HG02938 (cell line): Measurements from ENCODE around the gene RAD1.

ENCODE experiments used
- ATAC-seq: cut with Tn5 transposase; IDR thresholded peaks from one replicate; pipeline ENCODE4 v1.9.1; 2021; ENCODE audit warnings: mild to moderate bottlenecking, moderate library complexity; ENCODE audit not compliant: unreplicated experiment

RAD1 gene

DNA sequence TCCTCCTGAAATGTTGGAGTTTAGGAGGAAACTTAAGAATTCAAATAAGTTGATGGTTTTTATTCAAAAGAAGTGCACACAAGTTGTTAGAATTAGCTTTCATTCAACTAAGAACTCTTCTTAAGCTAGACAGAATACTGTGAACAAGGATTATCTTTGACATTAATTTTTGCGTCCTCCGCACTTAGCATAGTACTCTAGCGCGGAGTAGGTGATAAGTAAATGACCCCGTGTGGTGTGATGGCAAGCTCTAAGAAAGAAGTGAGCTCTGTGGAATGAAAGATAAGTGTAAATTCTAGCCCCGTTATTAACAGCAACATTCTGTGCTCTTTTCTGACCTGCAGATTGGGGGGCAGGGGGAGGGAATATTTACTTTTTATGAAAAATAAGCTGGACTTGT is 1.2 kb upstream of the RAD1 start:
- no peak for ATAC-seq

DNA sequence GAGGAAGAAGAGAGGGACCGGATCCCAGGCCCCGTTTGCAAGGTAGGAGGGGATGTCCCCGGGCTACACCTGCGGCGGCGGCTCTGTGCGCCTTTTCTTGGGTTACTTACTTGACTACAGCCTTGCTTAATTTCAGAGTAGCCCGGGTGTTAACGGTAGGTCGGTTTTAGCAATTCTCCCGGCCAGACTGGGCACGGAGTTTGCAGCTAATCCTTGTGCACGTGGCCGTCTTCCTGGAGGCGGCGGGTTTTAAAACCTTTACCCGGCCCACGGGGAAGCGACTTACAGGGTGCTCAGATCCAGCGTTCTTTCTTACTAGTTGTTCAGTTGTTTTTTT is 520 bp upstream of the RAD1 start:
- peak; percentile 15 for ATAC-seq

DNA sequence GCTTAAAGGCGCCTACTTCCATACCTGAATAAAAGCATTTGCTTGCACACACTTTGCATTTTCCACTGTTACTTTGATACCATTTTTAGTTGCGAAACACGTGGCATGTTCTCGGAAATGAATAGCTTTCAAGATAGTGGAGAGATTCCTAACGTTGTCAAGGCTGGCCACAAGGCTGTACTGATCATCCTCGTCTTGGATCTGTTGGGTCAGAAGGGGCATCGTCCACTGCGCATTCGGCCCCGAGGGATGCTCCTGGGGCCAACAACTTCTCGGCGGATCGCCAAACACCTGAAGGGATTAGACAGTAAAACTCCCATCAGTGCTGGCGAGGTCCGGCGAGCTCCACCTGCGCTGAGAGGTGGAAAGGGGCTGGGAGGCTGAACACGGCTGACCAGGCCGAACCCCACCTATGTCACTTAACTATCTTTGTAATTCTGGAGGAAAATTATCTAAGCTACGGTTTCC is 599 bp downstream of the RAD1 start:
- ATAC-seq: peak; percentile 17

DNA sequence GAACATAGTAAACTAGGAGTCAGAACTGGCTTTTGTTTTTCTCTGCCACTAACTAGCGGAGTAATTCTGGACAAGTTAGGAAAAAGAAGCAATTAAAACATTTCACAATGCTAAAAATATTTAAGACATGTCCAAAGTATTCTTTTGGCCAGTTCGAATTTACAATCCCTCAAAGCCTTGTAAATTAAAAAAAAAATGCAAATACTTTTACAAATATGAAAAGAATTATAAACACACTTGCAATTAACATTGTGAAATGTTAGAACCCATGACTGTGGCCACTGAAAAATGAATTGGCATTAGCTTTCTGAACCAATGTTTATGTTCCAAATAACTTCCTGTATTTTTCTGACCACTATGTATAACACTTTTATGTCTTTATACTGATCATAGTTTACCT is 2.2 kb downstream of the RAD1 start:
- ATAC-seq: no peak

DNA sequence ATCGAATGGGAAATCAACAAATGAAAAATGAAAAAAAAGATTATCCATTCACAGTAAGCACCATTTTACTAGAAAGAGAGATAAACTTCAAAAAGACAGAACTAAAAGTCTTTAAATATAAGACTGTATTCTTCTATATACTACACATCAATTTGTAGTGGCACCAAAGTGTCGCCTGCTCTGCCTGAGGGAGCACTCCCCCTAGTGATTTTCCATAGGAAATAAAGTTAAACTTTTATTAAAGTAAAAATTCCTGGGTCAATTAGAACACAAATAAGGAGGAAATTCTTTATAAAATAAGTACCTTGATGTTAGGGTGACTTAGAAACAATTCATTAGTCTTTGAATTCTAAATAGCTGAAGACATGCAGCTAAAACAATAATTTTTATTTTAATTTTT is 9.7 kb downstream of the RAD1 start:
- ATAC-seq: no peak

DNA sequence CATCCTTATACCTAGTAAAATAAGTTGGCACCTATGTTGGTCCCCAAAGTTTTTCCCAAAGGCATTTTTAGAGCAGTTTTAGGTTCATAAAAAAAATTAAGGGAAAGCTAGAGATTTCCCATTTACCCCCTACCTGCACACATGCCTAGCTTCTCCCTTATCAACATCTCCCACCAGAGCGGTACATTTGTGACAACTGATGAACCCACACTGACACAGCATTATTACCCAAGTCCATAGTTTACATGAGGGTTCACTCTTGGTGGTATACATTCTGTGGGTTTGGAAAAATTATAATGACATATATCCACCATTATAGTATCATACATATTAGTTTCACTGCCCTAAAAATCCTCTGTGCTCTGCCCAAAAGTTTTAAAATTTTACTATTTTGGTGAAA is 12.0 kb downstream of the RAD1 start:
- no peak for ATAC-seq

DNA sequence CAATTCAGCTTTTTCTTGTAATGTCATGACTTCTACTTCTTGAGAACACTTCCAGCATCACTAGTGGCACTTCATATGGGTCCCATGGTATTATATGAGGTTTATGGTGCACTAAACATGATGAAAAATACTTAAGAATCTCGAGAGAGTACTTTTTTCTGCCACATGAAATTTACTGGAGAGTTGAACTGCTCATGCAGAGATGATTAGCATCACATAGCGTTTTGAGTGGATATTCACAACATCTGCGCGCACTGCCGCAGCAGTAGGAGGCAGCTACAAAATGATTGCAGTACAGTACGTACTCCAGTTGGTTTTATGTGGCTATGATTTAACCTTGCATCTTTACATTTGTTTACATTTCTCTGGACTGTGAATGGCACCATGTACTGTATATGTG is 14.7 kb downstream of the RAD1 start:
- ATAC-seq: no peak

DNA sequence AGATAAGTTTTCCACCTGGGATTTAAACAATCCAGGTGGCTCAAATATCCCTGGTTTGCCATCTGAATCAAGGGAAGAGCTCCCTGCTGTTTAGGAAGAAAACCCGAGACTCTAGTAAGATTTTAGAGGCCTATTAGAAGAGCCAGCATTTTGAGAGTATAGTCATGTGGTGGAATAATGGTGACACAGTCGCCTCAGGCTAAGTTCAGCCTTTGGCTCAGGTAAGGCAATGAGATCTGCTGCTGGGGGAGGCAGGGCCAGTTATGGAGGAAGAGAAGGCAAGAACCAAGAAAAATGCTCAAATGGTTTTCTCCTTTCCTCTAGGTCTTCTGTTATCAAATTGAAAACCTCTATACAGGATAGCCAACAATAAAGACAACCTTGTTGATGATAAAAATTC is 16.2 kb downstream of the RAD1 start:
- no peak for ATAC-seq

DNA sequence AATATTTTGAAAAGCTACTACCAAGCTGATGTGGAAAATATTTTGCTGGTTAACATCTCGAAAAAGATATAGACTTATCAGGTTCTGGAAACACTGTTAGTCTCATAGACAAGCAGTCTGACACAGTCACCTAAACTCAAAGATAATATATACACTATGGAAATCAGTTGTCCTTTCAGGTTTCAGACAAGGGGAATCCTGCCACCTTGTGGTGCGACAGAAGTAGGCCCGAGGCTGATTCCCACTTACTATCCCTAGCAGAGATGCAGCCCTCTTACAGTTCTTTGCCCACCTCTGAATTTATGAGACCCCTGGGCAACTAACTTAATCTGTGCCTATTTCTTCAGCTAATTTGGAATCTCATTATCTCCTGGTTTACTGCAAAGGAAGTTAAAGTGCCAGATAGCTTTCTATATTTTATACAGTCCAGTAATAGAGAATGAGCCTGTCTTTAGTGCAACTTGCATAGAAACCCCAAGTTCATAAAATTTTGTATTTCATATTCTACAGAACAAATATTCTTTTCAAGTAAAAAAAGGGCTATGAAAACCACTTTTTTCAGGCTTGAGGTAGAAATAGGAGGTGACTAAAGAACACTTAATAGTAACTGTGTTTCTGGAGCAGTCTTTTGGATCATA is 16.9 kb downstream of the RAD1 start:
- peak; percentile 87 for ATAC-seq

DNA sequence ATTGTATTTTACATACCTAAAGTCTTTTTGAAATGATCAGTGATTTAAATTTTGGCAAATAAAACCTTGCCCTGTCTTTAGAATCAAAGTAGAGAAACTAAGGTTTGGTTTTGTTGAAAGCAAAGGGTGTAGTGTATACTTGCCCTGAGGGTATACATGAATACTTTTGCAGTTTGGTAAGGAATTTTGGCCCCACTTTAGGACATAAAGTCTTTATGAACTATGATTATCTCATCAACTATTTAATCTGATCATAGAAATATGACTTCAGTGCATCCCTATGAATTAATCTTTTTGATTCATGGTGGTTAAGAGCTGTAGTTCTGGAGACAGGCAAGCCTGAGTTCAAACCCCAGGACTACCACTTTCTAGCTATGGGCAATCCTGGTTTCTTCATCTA is 17.7 kb downstream of the RAD1 start:
- ATAC-seq: no peak

DNA sequence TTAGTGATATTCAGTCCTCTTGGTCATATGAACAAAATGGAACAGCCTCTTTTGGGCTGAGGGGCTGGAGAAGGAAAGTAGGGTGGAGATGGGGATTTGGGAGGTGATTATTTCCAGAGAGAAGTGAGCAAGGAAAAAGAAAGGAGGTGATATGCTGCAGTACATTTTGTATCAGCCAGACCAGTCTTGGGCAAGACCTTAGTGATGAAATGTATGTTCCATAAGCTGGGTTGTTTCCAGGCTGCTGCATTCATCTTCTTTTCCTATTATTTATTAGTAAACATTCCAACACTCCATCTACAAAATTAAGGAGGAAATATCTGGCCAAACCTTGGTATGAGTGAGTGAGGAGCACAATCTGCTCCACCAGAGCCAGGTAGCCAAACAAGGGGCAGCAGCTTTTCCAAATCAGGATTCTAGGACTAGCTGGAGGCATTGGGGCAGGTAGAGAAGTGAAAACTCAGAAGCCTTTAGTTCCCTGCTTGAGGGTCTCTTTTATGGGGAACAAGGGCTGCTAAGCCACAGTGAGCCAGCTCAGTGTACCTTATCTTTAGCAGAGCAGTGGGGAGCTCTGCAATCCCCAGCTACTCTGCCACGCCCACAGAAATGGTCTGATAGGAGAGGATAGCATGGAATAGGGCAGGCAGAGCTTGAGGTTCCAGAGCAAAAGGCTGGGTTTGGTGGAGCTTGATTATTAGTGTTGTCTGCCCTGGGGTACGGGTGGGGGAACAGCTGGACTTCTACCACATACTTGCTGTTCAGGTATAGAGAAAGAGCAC is 19.5 kb downstream of the RAD1 start:
- no peak for ATAC-seq

DNA sequence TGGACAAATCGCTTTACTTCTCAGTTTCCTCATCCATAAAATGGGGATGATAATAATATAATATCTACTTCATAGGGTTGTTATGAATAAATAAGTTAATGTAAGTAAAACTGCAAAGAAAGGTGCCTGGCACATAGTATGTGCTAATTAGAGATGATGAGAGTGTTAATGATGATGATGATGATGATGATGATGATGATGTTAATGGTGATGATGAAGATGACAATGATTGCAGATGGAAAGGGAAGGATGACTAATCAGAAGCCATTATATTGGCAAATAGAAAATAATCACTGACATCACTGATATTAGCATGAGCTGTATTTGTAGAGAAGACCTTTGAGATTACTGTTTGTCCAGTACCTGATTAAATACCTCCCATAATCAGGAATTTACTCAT is 20.6 kb downstream of the RAD1 start:
- no peak for ATAC-seq

DNA sequence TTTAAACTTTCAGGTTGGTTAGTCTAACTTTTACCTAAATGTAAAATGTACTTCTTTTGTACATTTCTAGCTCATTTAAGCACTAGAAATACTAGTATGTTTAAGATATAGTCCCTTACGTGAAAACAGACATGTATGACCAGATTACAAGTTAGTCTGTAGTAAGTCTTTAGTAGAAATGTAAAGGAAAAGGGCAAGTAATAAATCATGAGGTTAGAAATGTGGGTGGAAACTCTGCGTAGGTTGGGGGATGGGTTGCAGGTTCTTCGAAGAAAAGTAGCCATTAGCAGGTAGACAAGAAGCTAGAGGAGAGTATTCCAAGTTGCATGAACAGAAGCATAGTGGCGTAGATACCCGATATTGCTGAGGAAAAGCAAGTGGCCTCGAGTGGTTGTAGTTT is 22.9 kb downstream of the RAD1 start:
- ATAC-seq: no peak

DNA sequence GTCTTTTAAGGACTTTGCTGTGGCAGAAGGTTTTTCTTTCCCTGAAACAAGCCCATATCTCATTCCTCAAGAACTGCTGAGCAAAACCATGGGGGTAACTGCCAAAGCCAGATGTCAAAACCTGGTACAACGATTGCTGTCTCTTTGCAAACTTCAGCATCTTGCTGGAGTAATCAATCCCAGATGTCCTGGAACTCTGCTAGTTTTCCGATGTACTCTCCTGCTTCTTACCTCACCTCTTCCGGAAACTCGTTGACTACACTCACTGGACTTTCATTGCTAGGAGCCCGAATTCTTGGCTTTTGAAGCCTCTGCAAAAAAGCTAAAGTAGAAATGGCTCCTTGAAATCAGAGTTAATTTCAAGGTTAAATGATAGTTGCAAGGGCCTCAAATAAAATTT is 23.3 kb downstream of the RAD1 start:
- ATAC-seq: no peak

DNA sequence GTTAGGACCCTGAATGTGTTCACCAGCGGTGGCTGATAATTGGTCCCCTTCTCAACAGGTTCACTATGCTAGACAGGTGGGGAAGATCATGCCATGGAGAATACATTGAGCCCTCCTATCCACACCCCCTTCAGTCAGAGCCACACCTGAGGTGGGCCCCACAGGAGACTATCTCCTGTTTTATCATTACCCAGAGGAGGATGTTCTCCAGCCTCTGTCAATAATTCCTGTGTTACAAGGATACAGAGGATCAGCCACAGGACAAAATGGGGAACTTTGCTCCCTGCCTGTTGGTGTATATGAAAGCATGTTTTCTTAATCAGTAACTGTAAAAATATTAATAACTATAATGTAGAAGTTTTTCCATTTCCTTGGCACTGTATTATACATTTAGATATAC is 25.9 kb downstream of the RAD1 start:
- no peak for ATAC-seq

DNA sequence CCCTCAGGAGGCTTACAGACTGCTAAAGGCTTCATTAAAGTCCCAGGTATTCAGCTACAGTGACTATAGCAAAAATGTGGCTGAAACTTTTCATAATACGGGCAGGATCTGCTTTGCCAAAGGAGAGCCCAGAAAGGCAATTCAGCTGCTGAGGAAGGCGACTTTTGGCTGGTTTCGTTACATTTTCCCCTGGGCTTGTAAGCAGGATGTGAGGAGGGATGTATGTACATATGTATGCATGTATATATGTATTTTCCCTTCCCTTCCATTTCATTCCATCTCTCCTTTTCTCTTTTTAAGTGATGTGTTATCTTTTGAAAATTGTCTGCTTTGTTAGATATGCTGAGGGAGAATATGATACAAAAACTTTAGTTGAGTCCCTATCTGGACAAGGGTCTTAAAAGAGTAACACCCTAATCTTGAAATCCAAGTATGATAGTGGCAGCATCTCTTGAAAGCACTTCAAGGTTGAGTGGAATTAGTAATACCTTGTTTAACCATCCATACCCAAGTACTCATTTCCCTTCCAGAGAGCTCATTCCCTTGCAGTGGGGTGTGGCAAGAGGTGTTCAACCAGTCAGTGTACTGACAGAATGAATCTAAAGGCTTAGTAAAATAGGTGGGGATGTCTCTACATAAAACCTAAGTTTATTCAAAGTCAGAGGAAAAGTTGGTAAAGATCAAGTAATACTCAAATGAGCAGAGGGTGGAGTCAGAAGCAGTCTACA is 28.7 kb downstream of the RAD1 start:
- ATAC-seq: no peak

DNA sequence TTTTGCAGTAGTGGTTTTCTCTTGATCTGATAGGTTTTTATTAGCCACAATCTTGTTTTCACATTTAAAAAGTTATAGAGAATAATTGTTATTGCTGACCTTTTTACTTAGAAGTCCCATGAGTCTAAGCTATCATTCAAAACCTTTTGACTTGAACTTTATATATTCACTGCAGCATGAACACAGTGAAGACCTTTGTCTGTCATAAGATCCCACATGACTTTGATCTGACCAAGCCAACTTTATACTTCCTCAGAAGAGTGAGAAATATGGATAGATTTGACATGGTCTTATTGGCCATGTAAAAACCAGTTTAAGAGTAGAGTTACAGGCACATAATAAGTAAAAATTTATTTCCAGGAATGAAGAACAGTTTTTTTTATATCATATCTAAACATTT is 34.1 kb downstream of the RAD1 start:
- no peak for ATAC-seq

DNA sequence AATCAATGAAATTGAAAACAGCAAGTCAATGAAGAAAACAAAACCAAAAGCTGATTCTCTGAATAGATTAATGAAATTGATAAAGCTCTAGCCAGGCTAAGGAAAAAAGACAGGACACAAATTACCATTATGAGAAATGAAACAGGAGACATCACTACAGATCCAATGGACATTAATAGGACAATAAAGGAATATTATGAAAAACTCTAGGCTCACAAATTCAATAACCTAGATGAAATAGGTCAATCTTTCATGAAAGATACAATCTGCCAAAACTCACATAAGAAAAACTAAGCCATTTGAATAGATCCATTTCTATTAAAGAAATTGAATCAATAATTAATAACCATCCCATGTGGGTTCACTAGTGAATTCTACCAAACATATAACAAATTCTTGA is 39.0 kb downstream of the RAD1 start:
- ATAC-seq: no peak

DNA sequence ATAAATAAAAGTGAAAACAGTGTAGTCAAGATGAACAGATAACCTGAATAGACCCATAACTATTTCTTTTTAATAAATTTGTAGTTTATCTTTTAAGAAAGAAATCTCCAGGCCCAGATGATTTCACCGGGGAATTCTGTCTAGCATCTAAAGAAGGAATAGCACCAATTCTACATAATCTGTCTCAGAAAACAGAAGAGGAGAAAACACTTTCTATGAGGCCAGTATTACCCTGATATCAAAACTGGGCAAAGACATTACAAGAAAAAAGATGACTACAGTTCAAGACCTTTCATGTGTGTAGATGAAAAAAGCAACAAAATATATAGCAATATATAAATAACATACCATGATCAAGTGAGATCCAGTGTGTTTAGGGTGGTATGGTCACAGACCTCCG is 44.9 kb downstream of the RAD1 start:
- ATAC-seq: no peak

DNA sequence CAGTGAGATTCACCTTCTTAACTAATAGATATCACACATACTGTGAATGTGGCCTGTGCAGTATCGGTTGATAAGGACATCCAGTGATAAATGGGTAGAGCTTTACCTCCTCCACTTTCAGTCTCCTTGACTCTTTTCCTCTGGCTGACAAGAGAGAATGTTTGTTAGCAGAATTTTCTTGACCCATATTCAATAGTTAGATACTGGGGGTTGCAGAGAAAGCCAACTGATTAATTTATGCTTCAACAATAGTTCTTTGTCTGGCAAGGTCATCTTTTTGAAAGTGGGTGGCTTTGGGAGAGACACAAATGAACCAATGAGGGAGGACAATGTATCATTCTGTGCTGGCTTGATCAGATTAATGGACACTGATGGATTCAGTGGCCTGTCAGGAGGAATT is 46.0 kb downstream of the RAD1 start:
- no peak for ATAC-seq

DNA sequence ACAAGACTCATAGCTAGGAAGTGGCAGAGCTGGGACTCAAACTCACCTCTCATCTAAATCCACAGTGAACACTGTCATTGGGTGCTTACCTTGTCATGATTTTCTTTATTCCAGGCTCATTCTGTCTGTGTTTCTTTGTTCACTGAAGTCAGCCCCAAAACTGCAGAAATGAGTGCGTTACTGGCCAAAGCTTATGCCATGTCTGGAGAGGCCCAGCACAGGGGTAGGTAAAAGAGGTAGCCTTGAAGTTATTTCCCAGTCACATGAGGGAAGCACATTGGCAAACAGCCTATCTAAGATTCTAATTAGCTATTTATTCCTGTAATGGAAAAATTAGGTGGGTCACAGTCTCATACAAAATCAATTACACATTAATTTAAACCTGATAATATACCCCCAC is 46.5 kb downstream of the RAD1 start:
- no peak for ATAC-seq

DNA sequence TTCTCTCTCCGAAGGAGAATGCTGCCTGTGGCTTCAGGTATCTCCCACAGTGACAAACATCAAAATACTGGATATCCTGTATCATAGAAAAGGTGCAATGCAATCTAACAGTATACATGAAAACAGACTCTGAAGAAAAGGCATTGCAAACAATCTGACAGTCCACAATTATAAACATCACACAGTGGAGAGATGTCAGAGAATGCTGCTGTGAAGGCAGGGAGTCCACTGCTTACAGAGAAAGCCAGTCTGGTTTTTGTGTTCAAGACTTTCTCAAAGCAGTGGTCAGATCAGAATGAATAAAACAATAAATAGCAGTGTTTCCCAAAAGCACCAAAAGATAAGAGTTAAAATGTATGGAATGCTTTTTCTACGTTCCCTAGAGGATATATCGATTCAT is 47.6 kb downstream of the RAD1 start:
- no peak for ATAC-seq
